ENCODE measurements around the gene DUOX1. TPM values are rescaled to one million over a fixed set of nuclear protein-coding genes. Genes with fewer than 3 reads are reported as not detected.

The DUOX1 gene
- total and polyA plus RNA-seq, 2 donors (not counting 3 experiments of a cell fraction or from before 2014, with no cell fraction given): not detected

- Histone ChIP-seq H3K4me2 (ENCODE audit: insufficient read depth, low read length) (peak overlapping the region; percentile 77), H3K9me1 (replicated peaks; ENCODE audit: control insufficient read depth, extremely low read depth, insufficient read depth, low read length) (no peaks in the 10 kb centered on the region), H3K79me2 (ENCODE audit: control insufficient read depth, insufficient read depth, low read length) (no peaks in the 10 kb centered on the region), H3K36me3 (ENCODE audit: control insufficient read depth in 2 of 2, extremely low read depth in 1 of 2, insufficient read depth in 2 of 2, low read length in 2 of 2) (no peaks in the 10 kb centered on the region), H3K9ac (replicated peaks; ENCODE audit: extremely low read depth, insufficient read depth, low read length) (peak overlapping the region; percentile 82), H3K27me3 (ENCODE audit: control insufficient read depth in 2 of 2, insufficient read depth in 2 of 2, low read length in 2 of 2) (peaks cover 7% of the 10 kb centered on the region in 2 experiments), H3K27ac (ENCODE audit: insufficient read depth, low read depth, low read length) (peak overlapping the region; percentile 43), H3K4me3 (replicated peaks in 1 of 3; ENCODE audit: insufficient read depth in 1 of 3, low read depth in 1 of 3, low read length in 3 of 3) (peak overlapping the region; percentile 56 to 82 (median 68)), H3K4me1 (ENCODE audit: control insufficient read depth, extremely low read depth, insufficient read depth, low read length) (peaks cover 8% of the 10 kb centered on the region), H2AFZ (ENCODE audit: low read depth, low read length) (peak overlapping the region; percentile 76), H4K20me1 (replicated peaks; ENCODE audit: control insufficient read depth, extremely low read depth, insufficient read depth, low read length) (no peaks in the 10 kb centered on the region), H3K9me3 (replicated peaks; ENCODE audit: control insufficient read depth, insufficient read depth, low read length) (no peaks in the 10 kb centered on the region)
- intact Hi-C loops (cut with micrococcal nuclease) (loop anchor here (1.0 to 10.0 kb wide), 7 partner anchors 10 to 484 kb away; partner anchors contain the start of genes B2M and PATL2), dilution Hi-C loops (cut with MboI; ENCODE audit: extremely low pct_ligation_motif_present, low sequenced_read_pairs) (no loop called here)
- ChIA-PET POLR2A (interaction anchor here (0.8 to 1.9 kb wide), 3 partner anchors 8 to 35 kb away, joined by 3 to 7 read pairs (median 4); partner anchors contain the start of gene SHF), CTCF (interaction anchor here (0.7 to 8.9 kb wide), 16 partner anchors 10 to 259 kb away, joined by 3 to 98 read pairs (median 4); partner anchors contain the start of gene SHF)
- TF ChIP-seq MYC (IDR thresholded peaks at IDR 0.05; ENCODE audit: low read depth, low read length): no peak
- TF ChIP-seq POLR2AphosphoS5 (IDR thresholded peaks at IDR 0.05; ENCODE audit: insufficient read depth, low read depth, low read length): peak; percentile 67
- peak; percentile 37 for TF ChIP-seq GATA2 (IDR thresholded peaks at IDR 0.05; ENCODE audit: insufficient read depth, insufficient read length, low read depth, low read length)
- peak; percentile 83 for TF ChIP-seq POLR2A (IDR thresholded peaks at IDR 0.05; ENCODE audit: low read depth, low read length)
- TF ChIP-seq CTCF (IDR thresholded peaks at IDR 0.05; ENCODE audit: extremely low read depth in 1 of 2, insufficient read depth in 1 of 2, low read depth in 1 of 2, low read length in 2 of 2): peak; percentile 83 to 84
- TF ChIP-seq, protein P1, sequence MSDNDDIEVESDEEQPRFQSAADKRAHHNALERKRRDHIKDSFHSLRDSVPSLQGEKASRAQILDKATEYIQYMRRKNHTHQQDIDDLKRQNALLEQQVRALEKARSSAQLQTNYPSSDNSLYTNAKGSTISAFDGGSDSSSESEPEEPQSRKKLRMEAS (IDR thresholded peaks at IDR 0.05; ENCODE audit: insufficient read depth, insufficient read length): no peak
- FAIRE-seq (peak; percentile 88), DNase-seq (ENCODE audit: low read depth, low spot score) (peak; percentile 99)
- BruUV-seq (replicated peaks): no TSS peak
Observed at GRCh38 chr15:45198337-45199135, 68.7 kb downstream of the DUOX1 start.
